GM19328 (cell line): ENCODE results near the gene TMEM165.
A peak's percentile ranks its signal among the peaks of the same experiment; 100 is the strongest.

ENCODE experiments used
- ATAC-seq: cut with Tn5 transposase; IDR thresholded peaks from one replicate; pipeline ENCODE4 v1.9.1; 2021; ENCODE audit warnings: mild to moderate bottlenecking, moderate library complexity; ENCODE audit not compliant: unreplicated experiment

The TMEM165 gene

GRCh38 chr4:55399581-55399980 is 3.8 kb downstream of the TMEM165 start:
- ATAC-seq, result no peak

- no peak for ATAC-seq
Measured at GRCh38 chr4:55405073-55405472, 9.3 kb downstream of the TMEM165 start.

DNA sequence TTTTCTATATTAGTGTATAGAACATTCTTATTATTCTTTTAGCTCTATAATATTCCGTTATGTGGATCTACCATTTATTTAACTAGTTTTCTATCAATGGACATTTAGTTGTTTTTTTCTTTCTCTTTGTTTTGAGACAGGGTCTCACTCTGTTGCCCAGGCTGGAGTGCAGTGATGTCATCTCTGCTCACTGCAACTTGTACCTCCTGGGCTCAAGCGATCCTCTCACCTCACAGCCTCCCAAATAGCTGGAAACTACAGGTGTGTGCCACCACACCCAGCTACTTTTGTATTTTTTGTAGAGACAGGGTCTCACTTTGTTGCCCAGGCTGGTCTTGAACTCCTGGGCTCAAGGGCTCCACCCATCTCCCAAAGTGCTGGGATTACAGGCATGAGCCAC is 10.8 kb downstream of the TMEM165 start:
- no peak for ATAC-seq

DNA sequence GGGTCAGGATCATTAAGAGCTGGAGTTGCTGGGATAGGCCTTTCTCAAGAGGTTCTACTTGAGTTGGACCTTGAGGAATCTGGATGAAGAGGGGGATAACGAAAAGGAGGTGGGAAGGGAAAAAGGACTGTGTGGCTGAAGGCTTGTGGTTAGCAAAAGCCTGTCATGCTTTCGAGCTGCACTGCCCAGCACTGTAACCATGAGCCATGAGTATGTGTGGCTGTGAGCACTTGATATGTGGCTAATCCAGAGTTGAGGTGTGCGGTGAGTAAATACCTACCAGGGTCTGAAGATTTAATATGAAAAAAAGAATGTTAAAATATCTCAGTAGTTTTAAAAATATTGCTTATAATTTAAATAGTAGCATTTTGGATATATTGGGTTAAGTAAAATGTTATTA is 11.4 kb downstream of the TMEM165 start:
- no peak for ATAC-seq

DNA sequence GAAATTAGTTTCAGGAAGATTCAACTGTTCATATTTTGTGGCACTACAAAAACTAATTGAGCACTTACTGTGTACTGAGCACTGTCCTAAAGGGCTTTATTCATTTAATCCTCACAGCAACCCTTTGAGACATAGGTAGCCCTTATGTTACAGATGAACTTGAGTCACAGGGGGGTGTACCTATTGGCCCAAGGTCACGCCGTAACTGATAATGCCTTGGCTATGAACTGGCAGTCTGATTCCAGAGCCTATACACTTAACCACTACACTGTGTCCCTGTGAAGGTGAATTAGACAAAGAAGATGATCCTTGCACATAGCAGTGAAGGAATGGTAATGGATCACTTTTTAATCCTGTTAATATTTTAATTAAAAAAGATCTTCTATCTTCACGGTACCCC is 12.0 kb downstream of the TMEM165 start:
- ATAC-seq, result no peak

DNA sequence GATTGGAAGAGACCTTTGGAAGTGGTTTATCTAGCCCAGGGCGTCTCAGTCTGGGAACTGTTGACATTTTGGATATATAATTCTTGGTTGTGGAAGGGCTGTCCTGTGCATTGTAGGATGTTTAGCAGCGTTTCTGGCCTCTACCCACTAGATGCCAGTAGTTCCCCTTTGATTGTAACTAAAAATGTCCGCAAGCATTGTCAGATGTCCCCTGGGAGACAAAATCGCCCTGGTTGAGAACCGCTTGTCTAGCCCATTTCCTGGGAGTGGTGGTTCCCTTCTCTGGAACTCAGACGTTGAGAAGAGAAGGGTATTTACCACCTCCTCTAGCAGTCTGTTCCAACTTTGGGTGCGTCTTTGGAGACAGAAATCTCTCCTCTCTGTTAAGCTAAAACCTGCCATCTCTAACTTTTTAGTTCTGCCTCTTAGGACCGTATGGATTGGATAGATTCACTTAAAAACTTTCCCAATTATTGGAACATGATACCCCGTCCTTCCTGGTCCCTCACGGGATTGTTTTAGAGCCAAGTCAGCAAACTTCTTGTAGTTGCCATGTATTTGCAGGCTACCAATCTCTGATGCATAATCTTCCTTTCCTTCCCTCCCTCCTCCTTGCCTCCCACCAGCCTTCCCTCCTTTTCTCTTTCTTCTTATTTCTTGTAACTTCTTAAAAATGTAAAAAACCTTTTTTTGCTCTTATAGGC is 13.9 kb downstream of the TMEM165 start:
- peak; percentile 67 for ATAC-seq

DNA sequence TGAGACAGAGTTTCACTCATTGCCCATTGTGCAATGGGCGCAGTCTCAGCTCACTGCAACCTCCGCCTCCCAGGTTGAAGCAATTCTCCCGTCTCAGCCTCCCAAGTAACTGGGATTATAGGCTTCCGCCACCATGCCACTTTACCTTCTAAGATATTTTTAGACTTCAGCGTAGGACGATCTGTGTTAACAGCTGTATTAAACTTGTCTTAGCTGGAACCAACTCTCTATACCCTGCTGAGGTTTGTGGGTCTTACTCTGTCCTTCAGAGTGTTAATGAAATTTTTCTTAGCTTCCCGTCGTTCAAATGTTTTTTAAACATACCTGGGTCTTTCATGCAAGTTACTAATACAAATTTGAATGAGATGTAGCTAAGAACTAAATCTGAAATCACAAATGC is 14.7 kb downstream of the TMEM165 start:
- no peak for ATAC-seq

- ATAC-seq, result no peak
Measured at GRCh38 chr4:55411621-55412020, 15.9 kb downstream of the TMEM165 start.

DNA sequence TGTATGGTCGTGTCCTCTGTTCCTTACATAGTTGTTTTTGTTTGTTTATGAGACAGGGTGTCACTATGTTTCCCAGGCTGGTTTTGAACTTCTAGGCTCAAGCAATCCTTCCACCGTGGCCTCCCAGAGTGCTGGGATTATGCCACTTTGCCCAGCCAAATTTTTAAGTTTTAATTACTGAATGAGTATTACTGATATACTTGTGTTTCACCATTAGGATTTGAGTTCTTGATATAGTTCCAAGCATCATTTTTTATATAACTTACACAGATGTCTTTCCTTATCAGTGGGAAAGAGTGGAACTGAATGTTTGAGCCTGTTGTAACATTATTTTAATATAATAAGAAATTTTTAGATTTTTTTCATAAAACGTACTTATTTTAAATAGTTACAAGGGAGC is 20.4 kb downstream of the TMEM165 start:
- no peak for ATAC-seq

- ATAC-seq, result no peak
Measured at GRCh38 chr4:55424791-55425190, 29.0 kb downstream of the TMEM165 start.

- no peak for ATAC-seq
Measured at GRCh38 chr4:55431710-55432336, 36.1 kb downstream of the TMEM165 start.

- ATAC-seq, result no peak
Measured at GRCh38 chr4:55435141-55435841, 39.5 kb downstream of the TMEM165 start.

- ATAC-seq, result no peak
Measured at GRCh38 chr4:55437356-55437796, 41.6 kb downstream of the TMEM165 start.

DNA sequence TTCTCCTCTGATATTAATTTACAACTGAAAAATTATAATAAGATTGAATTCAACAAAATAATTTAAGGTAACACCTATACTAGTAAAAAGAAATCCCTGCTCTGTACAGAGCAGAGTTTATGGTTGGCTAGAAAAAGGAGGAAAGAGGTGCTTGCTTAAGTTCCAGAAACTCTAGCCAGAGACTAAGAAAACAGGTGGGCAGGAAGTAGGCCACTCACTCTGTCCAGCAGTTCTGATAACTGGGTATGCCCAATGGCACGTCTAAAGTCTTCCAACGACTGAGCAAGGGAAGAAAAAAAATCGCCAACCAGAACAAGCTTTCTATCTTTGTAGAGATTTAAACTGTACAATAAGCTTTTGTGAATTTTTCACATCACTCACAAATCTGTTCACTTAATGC is 42.1 kb downstream of the TMEM165 start:
- ATAC-seq, result no peak

DNA sequence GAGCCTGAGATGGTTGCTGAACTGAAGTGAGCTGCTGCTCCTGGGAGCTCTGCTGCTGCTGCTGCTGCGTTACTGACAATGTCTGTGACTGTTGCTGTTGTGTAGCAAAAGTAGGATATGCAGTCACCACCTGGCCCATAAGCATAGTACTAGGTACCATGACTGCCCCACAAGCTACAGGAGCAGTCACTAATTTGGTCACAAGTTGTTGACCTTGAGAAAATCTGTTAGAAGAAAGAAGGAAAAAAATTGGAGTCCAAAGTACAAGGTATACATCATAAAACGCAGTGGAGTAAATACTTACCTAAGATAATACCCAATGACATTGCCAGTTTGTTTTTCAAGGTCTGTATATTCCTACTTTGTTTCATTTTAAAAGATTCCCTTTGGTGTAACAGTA is 42.6 kb downstream of the TMEM165 start:
- ATAC-seq, result no peak

- no peak for ATAC-seq
Measured at GRCh38 chr4:55439023-55439422, 43.3 kb downstream of the TMEM165 start.

GRCh38 chr4:55440786-55441185 is 45.0 kb downstream of the TMEM165 start:
- no peak for ATAC-seq

DNA sequence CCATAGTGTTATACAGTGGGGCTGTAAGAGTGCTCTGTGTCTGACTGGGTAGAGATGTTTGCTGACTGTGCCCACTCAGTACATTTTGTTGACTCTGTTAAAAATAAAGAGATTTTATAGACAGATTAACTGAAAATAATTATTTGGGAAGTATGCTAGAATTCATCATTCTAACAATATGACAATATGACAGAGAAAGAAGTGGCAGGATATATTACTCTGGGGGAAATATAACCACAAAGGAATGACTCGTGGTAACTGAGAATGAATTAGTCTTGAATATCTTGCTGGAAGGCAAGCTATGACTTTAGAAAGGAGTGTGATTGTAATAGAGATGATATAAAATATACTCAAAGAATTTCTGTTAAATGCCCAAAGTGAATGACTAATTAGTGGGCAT is 46.8 kb downstream of the TMEM165 start:
- ATAC-seq, result no peak

- no peak for ATAC-seq
Measured at GRCh38 chr4:55444827-55445226, 49.1 kb downstream of the TMEM165 start.

GRCh38 chr4:55445921-55446577 is 50.3 kb downstream of the TMEM165 start:
- ATAC-seq, result no peak

GRCh38 chr4:55446578-55446922 is 50.8 kb downstream of the TMEM165 start:
- no peak for ATAC-seq
